Measurements from ENCODE around the gene NTSR2.
"Not testable (repeated sequence)": the region's sequence is repeated elsewhere in the genome, so short reads cannot be mapped to it uniquely, and the experiment has no call there.

The NTSR2 gene

DNA sequence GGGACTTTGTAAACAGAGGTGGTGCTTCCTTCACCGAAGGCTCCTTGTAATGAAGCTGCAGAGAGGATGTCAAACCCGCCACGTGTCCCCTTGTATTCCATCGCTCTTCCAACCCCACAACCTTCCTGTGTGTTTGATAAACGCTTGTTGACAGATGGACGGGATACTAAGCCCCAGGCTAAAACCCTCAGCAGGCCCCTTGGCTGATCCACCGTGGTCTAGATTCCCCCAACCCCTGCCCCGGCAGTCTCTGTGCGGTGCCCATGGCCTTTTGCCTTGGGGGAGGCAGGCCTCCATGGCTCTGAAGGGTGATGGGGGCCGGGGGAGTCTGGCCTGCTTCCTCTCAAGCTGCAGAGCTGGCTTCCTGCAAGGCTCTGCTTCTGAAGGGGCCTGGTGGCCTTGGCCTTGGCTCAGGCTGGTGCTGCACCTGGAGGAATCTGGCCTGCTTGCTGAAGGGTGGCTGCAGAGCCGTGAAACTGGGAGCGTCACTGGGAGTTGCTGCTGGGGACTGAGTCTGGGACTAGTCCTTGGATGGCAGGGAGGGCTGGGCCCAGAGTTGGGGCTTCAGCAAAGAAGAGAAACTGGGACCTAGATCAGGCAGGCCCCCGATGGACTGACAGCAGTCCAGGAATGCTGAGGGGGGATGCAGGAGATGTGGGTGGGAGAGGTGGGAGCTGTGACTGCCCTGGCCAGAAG lies 9.6 kb upstream of the NTSR2 start:
- no peak for DNase-seq (ENCODE audit: low spot score)

DNA sequence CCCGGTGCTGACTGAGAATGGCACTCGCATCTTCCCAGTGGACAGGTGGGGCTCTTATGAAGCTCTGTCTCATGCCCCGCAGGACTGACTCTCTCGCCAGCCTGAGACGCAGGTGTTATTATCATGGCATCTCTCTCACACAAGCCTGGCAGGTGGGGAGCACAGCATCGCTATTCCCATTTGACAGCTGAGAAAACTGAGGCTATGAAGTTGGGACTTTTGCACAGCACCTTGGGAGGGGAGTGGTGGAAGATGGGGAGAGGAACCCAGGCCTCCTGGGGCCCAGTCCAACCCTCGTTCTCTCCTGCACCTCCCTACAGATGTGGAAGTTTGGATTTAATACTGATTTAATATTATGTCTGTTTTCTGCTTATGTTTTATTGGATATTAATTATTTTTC lies 9.0 kb upstream of the NTSR2 start:
- no peak for DNase-seq (ENCODE audit: low spot score)

DNA sequence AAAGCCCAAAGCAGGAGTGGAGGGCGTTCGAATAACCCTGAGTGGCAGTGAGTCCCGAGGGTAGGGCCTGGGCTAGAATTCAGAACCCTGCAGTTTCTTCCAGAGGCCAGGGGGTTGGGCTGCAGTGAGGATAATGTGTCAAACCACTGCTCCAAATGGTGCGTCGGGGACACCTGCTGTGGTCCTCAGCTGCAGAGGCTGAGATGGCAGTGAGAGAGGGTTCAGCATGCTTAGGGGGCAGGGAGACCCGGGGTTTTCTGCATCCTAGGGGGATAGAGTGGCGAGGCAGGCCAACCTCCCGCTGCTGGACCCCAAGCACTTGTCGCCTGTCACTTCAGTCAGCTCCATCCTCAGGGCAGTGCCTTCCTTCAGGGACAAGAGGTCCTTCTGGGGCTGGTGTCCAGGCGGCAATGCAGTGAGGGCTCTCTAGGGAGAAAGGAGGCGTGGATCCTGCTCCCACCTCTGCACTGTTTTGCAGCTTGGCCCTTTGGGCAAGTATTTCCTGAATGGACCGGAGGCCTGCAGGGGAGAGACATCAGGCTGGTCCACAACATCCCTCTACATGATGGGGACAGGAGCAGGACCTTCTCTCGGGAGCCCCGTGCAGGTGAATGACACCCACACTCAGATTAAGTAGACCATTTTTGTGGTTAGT lies 8.4 kb upstream of the NTSR2 start:
- no peak for DNase-seq (ENCODE audit: low spot score)

DNA sequence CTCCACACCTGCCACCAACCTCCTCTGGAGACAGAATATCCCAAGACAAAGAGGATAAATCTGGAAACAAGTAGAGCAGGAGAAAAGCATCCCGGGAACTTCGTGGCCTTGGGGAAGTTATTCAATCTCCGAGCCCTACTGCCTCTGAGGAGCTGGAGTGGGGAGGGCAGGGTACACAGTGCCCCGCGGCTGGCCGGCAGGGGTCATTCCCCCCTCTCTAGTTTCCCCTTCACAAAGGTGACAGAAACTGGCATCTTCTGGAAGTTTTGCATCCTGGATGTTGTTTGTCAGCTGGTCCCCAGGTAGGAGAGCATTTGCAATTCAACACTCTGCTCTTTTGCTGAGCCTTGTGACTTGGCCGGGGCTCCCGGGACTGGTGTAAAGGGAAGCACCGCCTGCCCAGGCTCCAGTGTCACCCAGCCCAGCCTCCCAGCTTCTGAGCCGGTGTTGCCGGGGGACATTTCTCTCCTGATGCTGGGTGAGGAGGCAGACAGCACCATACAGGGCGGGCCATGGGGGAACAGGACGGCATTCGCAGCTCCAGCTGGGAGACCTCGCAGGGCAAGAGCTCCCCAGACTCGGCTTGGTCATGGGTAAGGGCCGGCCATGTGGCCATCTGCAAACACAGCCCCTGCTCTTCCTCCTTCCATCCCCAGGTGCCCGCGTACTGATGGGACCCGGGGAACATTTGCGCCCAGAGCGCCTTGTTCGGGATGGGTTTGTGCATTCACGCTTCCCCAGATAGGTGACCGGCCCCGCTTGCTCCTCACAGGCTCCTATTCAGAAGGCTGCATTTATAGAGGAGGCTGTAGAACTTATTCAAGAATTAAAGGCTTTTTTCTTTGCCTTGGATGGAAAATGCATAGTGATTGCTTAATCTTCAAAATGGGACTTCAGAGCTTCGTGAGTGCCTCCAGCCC lies 7.4 kb upstream of the NTSR2 start:
- no peak for DNase-seq (ENCODE audit: low spot score)

DNA sequence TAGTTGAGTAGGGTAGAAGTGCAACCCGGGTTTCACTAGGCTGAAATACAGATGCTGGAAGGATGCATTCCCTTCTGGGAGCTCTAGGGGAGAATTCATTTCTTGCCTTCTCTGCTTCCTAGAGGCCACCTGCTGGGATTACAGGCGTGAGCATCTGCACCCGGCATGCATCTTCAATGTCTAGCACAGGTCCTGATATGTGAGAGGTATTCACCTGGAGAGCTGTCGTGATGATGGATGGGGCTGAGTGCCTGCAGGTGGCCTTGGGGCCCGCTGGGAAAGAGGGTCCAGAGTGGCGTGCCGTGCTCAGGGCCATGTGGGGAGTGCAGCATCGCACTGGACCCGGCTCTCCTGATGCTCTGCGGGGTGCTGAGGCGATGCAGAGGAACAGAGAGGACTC lies 6.6 kb upstream of the NTSR2 start:
- DNase-seq (ENCODE audit: low spot score): no peak

DNA sequence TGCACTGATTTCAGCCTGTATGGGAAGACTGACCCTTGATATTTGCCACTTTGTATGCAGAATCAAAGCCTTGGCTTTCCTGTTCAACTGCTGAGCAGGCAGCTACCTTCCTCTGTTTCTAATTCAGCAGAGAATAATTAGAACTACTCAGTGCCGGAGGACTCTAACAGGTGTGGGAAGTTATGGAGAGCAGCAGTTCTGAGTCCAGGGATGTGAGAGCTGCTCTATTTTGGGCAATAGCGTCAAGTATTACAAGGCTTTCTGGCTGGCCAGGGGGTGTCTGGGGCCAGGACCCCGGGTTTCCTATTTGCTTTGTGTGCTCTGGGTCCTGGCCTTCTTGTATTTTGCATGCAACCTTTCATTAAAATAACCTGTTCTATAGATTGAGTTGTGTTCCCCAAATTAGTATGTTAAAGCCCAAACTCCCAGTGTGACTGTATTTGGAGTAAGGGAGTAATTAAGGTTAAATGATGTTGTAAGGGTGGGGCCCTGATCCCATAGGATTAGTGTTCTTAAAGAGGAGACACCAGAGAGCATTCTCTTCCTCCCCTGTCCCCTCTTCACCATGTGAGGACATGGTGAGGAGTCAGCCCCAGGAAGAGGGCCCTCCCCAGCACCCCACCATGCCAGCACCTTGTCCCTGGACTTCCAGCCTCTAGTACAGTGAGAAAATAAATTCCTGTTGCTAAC lies 5.6 kb upstream of the NTSR2 start:
- no peak for DNase-seq (ENCODE audit: low spot score)

DNA sequence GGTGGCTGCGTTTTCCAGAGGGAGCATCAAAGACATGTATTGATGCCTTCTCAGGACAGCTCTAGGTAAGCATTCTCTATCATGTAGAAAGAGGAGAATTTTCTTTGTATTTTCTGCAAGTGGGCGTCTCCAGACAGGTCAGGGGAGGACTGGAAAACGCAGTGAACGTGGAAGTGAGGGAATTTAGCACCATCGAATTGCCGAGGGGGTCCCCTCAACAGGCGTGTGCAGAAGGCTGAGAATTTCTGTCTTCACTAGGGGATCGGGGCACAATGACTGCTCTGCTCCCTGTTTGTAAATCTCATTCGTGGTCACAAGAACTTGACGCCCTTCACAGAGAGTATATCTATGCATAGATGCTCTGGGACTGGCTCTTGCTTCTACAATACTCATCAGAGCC lies 5.0 kb upstream of the NTSR2 start:
- no peak for DNase-seq (ENCODE audit: low spot score)

DNA sequence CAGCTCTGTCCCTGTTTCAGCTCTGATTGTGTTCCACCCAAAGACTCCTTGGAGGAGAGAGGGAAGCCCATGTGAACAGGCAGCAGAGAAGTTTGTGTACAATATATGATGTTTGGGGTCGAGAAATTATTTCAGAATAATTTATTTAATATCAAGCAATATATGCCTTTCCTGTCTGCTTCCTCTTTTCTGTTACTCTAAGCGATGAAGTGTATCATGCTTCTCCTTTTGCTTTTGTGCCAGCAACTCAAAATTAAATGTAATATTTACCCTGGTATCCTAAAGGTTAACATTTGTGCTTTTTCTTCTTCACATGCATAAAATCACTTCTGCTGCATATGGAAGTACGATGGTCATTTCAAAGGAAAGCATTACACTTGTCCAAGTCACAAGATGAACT lies 2.4 kb upstream of the NTSR2 start:
- no peak for DNase-seq (ENCODE audit: low spot score)

DNA sequence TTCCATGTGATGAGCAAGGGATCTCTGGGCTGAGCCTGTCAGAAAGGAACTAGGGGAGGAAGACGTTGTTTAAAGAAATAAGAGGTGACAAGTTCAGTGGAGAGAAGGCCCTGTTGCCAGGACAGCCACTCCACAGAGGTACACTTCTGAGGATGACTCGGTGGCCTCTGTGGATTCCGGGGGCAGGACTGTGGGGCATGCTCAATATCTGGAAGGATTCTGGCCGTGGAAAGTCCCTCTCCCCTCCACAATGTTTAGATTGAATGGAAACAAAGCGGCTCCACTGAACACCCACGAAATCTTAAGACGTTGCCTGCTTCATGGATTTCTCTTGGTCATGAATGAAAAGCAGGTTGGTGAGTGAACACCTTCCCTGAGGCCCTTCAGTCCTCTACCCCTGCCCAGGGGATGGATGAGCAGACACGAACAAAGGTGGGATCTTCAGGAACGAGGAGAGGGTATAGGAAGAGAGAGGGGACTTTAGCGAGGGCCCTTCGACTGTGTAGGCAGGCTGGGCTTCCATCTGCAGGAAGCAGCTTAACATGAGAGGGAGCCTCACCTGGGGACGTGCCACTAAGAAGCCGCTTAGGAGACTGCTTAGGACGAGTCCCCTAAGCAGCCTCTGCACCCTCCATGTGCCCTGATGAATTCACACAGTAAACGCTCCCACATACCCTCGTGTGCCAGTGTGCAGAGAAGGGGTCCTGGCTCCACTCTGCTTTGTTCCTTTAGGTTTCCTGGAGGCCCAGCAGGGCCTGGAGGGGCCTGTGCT lies 1.9 kb downstream of the NTSR2 start:
- no peak for DNase-seq (ENCODE audit: low spot score)

DNA sequence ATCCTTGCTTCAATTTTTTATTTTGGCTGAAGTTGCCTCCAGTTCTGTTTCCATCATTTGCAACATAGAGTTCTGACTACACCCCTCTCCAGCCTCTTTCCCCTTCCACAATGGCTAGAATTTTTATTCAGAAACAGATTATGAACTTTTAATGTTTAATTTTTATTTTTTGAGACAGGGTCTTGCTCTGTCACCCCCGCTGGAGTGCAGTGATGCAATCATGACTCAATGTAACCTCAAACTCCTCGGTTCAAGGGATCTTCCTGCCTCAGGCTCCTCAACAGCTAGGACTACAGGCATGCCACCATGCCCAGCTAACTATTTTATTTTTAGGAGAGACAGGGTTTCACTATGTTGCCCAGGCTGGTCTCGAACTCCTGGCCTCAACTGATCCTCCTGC lies 2.8 kb downstream of the NTSR2 start:
- DNase-seq (ENCODE audit: low spot score): no peak

DNA sequence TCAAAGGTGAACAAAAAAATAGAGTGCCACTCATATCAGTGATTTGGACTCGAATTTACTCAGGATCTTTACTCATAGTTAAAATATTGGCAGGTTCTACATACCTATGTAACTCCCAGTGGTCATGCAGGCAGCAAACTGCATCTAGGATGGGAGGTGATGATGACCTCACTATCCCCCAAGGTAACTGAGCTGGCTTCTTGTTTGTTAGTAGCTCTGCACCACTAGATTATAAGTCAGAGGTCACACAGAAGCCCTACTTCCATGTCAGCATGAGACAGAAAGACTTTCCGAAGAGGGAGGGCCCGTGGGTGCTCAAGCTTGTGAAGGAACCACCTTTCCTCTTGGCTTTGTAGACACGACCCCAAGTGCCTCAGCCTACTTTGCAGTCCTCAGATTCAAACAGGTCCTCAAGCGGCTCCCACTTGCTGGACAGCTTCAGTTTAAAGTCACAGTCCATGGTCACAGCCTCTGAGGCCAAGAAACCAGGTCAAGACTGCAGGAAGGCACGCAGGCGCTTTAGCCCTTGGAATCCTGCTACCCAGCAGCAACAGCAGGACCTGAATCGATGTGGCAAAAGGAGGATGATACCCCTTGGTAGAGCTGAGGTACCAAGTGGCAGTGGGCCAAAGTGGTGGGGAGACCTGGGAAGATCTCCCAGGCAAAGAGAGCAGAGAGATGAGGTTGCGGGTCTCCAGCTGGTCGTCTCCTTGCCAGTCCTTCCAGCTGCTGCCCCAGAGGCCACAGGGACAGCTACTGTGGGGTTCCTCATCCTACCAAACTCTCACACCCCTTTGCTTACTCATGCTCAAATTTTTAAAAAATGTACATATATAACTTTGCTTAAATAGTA lies 4.3 kb downstream of the NTSR2 start:
- no peak for DNase-seq (ENCODE audit: low spot score)

DNA sequence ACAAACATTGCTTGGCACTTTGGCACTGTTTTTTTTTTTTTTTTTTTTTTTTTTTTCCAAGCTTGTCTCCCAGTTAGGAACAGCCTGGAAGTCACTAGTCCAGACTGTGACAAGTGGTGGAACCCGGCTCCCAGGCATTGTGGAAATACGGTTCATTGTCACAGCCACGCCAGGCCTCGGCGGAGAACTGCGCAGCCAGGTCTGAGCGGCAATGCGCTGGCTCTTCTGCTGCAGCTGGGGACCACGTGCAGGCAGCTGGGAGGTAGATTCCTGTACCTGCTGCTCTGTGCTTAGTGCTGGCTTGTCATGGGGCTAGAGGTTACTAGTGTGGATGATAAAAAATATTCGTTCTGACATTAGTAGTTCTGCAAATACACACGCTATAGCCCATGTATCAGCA lies 5.0 kb downstream of the NTSR2 start:
- DNase-seq (ENCODE audit: low spot score): no peak

DNA sequence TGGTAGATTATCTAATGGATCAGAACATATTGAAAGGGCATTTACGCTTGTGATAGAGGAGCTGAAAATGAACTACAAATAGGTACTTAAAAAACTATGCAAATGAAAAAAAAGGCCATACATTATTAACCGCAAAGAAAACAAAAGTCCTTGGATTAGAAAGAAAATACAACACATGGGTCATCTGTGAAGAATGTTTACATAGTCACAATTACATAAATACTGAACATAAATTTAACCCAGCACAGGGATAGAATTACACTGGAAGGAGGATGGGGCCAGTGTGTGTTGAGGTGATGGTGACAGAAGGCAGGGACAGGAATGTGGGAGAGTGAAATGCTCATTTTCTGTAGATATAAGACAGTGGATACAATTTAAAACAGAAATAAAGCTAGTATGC lies 6.6 kb downstream of the NTSR2 start:
- DNase-seq (ENCODE audit: low spot score): no peak

DNA sequence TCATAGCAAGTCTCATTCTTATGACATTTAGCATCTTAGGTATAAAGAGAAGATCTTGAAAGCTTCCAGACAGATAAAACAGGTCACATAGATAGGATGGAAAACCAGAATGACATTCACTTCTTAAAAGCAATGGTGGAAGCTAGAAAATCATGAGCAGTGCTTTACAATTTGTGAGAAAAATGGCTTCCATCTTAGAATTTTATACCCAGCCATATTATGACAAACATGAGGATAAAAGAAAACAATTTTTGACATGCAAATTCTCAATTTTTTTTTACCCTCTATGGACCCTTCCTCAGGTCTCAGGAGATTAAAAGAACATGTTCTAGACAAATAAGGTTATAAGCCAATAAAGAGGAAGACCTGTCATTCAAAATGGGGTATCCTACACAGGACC lies 7.1 kb downstream of the NTSR2 start:
- DNase-seq (ENCODE audit: low spot score): no peak

DNA sequence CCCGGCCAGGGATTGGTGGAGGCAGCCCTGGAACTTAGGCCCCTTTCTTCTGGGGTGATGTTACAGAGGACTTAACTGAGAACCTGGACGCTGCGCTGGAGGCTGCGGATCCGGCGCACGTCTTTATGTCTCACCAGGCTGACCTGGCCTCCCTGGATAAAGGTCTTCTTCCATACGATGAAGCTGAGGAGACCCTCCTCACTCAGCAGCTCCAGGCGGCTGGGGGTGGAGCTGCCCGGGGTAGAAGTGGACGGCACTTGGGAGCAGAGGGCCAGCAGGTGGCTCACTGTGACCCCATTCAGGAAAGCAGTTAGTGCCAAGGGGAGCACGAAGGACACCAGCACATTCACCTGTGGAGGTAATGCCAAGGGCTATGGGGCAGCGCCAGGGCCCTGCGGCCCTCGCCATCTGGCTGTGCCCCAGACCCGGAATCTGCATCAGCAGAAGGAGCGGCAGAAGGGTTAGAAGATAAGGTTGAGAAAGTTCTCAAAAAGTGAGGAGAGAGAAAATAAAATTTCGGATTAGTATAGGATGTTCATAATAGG lies 8.0 kb downstream of the NTSR2 start:
- no peak for DNase-seq (ENCODE audit: low spot score)

DNA sequence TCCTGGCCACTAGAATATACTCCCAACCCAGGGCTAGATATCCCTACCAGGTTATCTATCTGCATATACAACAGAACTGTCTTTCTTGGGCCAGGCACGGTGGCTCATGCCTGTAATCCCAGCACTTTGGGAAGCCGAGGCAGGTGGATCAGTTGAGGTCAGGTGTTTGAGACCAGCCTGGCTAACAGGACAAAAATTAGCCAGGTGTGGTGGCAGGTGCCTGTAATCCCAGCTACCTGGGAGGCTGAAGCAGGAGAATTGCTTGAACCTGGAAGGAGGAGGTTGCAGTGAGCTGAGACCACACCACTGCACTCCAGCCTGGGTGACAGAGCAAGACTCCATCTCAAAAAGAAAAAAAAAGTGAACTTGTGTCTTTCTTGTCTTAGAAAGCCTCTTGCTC lies 9.6 kb downstream of the NTSR2 start:
- DNase-seq (ENCODE audit: low spot score): not testable (repeated sequence)

DNA sequence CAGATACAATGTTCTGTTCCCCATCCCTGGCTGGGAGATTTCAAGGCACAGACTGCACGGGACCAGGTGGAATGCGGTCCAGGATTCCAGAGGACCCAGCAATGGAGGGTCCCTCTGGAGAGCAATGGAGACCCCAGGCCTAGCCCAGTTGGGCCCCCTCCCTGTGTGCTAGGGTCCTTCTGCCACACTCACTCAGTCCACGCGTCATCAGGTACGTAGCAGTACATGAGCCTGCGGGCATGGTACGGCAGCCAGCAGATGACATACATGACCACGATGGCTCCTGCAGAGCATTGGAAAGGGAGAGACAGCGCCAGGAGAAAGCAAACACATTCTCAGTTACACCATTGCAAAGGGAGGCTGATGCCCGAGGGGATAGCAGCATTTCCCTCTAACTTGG lies 10.1 kb downstream of the NTSR2 start:
- DNase-seq (ENCODE audit: low spot score): no peak

DNA sequence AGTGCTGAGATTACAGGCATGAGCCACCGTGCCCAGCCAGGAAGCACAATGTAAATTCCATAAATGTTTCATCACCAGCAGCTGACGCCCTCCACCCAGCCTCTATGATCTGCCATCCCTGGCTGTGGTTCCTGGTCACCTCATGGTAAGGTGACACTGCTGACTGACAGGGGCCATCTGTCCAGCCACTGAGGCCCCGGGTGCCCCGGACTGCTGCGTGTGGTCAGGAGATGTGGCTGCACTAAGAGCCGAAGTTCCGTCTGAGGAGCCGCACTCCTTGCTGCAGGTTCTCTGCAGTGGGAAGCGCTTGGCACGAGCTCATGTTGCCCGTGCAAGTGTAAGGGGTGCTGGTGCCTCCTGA lies 10.9 kb downstream of the NTSR2 start:
- DNase-seq (ENCODE audit: low spot score): no peak

DNA sequence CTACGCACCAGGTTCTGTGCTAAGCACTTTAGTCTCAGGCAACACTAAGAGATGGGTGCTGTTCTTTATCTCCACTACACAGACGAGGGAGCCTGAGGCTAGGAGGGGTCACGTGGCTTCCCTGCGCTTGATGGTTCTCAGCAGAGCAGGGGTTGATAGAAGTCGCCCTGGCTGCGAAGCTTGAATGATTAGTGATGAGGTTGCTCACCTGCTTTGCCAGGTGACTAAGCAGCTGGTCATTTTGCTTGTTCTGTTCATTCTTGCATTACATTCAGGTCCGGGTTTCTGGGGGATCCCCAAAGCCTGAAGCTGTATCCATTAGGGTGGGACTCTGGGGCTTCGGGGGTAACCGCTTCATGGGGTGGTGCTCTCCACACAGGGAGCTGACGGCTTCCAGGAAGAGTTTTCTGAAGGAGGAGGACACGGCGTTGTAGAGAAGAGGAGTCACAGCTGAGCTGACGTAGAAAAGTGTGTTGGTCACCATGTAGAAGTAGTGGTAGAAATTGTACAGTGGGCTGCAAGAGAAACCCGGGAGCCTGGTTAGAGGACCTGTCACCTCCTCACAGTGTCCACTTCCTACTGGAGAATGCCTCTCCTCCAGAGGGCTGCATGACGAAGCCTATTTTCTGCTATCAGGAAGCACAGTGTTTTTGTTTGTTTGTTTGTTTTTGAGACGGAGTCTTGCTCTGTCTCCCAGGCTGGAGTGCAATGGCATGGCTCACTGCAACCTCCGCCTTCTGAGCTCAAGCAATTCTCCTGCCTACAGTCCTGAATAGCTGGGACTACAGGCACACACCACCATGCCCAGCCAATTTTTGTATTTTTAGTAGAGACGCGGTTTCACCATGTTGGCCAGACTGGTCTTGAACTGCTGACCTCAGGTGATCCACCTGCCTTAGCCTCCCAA lies 11.5 kb downstream of the NTSR2 start:
- DNase-seq (ENCODE audit: low spot score): no peak
